ENCODE results near the gene CCDC71.

CCDC71 gene

GRCh38 chr3:49165771-49166751, at the start of gene CCDC71:
Gene CCDC71, minus strand, starts transcription at chr3:49166331. Its CDS starts 2,123 bp downstream, at chr3:49164208.
- peak; percentile 44 to 58 for DNase-seq (ENCODE audit: low read depth in 2 of 2, low spot score in 1 of 2)

- DNase-seq (ENCODE audit: low read depth in 2 of 2, low spot score in 1 of 2) = no peak
Measured at GRCh38 chr3:49213998-49214397, 47.9 kb upstream of the CCDC71 start.

GRCh38 chr3:49213541-49213943, 47.4 kb upstream of the CCDC71 start:
- DNase-seq (ENCODE audit: low read depth in 2 of 2, low spot score in 1 of 2) = no peak

GRCh38 chr3:49199900-49200281, 33.8 kb upstream of the CCDC71 start:
- DNase-seq (ENCODE audit: low read depth in 2 of 2, low spot score in 1 of 2) = no peak

- DNase-seq (ENCODE audit: low read depth in 2 of 2, low spot score in 1 of 2) = no peak
Measured at GRCh38 chr3:49199239-49199899, 33.2 kb upstream of the CCDC71 start.

GRCh38 chr3:49198611-49199230, 32.6 kb upstream of the CCDC71 start:
- DNase-seq (ENCODE audit: low read depth in 2 of 2, low spot score in 1 of 2) = no peak

GRCh38 chr3:49198161-49198560, 32.0 kb upstream of the CCDC71 start:
- no peak for DNase-seq (ENCODE audit: low read depth in 2 of 2, low spot score in 1 of 2)

GRCh38 chr3:49191741-49192140, 25.6 kb upstream of the CCDC71 start:
- DNase-seq (ENCODE audit: low read depth in 2 of 2, low spot score in 1 of 2) = no peak

- DNase-seq (ENCODE audit: low read depth in 2 of 2, low spot score in 1 of 2) = no peak
Measured at GRCh38 chr3:49183873-49184272, 17.7 kb upstream of the CCDC71 start.

- DNase-seq (ENCODE audit: low read depth in 2 of 2, low spot score in 1 of 2) = no peak
Measured at GRCh38 chr3:49182682-49183081, 16.6 kb upstream of the CCDC71 start.

GRCh38 chr3:49181351-49181750, 15.2 kb upstream of the CCDC71 start:
- DNase-seq (ENCODE audit: low read depth in 2 of 2, low spot score in 1 of 2) = no peak

- DNase-seq (ENCODE audit: low read depth in 2 of 2, low spot score in 1 of 2) = no peak
Measured at GRCh38 chr3:49180116-49180515, 14.0 kb upstream of the CCDC71 start.

- no peak for DNase-seq (ENCODE audit: low read depth in 2 of 2, low spot score in 1 of 2)
Measured at GRCh38 chr3:49177073-49177472, 10.9 kb upstream of the CCDC71 start.

- DNase-seq (ENCODE audit: low read depth in 2 of 2, low spot score in 1 of 2) = no peak
Measured at GRCh38 chr3:49175530-49175929, 9.4 kb upstream of the CCDC71 start.

GRCh38 chr3:49174397-49174985, 8.4 kb upstream of the CCDC71 start:
- DNase-seq (ENCODE audit: low read depth in 2 of 2, low spot score in 1 of 2) = no peak

- no peak for DNase-seq (ENCODE audit: low read depth in 2 of 2, low spot score in 1 of 2)
Measured at GRCh38 chr3:49173792-49174170, 7.7 kb upstream of the CCDC71 start.

- DNase-seq (ENCODE audit: low read depth in 2 of 2, low spot score in 1 of 2) = no peak
Measured at GRCh38 chr3:49173116-49173791, 7.1 kb upstream of the CCDC71 start.

GRCh38 chr3:49172551-49173041, 6.5 kb upstream of the CCDC71 start:
- no peak for DNase-seq (ENCODE audit: low read depth in 2 of 2, low spot score in 1 of 2)

GRCh38 chr3:49171775-49172500, 5.8 kb upstream of the CCDC71 start:
- no peak for DNase-seq (ENCODE audit: low read depth in 2 of 2, low spot score in 1 of 2)

Measured in stimulated activated CD8-positive, alpha-beta memory T cell treated with anti-CD3 and anti-CD28 coated beads, Interleukin-4, amount 100 ng/mL, for 4 hours (primary cell).